ENCODE data around the gene BBS4.

BBS4 gene

GRCh38 chr15:72760590-72761260 is 74.7 kb downstream of the BBS4 start:
- no peak for DNase-seq (ENCODE audit: low read depth in 2 of 2)

GRCh38 chr15:72764656-72765055 is 78.6 kb downstream of the BBS4 start:
- DNase-seq (ENCODE audit: low read depth in 2 of 2) = no peak

- no peak for DNase-seq (ENCODE audit: low read depth in 2 of 2)
Measured at GRCh38 chr15:72766025-72766424, 80.0 kb downstream of the BBS4 start.

- DNase-seq (ENCODE audit: low read depth in 2 of 2) = no peak
Measured at GRCh38 chr15:72766780-72767179, 80.8 kb downstream of the BBS4 start.

- DNase-seq (ENCODE audit: low read depth in 2 of 2) = no peak
Measured at GRCh38 chr15:72770673-72771328, 84.8 kb downstream of the BBS4 start.

- no peak for DNase-seq (ENCODE audit: low read depth in 2 of 2)
Measured at GRCh38 chr15:72771329-72771725, 85.3 kb downstream of the BBS4 start.

- no peak for DNase-seq (ENCODE audit: low read depth in 2 of 2)
Measured at GRCh38 chr15:72774696-72775383, 88.8 kb downstream of the BBS4 start.

GRCh38 chr15:72778796-72779195 is 92.8 kb downstream of the BBS4 start:
- DNase-seq (ENCODE audit: low read depth in 2 of 2) = no peak

GRCh38 chr15:72781631-72782030 is 95.6 kb downstream of the BBS4 start:
- no peak for DNase-seq (ENCODE audit: low read depth in 2 of 2)

GRCh38 chr15:72782274-72783003 is 96.4 kb downstream of the BBS4 start:
- DNase-seq (ENCODE audit: low read depth in 2 of 2) = no peak

- peak in 1 of 2 donors; percentile 17 for DNase-seq (ENCODE audit: low read depth in 2 of 2)
Measured at GRCh38 chr15:72783004-72783639, 97.1 kb downstream of the BBS4 start.

GRCh38 chr15:72783640-72784455 is 97.8 kb downstream of the BBS4 start, which contains the start of gene ADPGK:
ADPGK (minus strand) TSS chr15:72783758; CDS start chr15:72783691, 67 bp downstream.
- DNase-seq (ENCODE audit: low read depth in 2 of 2) = peak; percentile 90 to 91

- DNase-seq (ENCODE audit: low read depth in 2 of 2) = no peak
Measured at GRCh38 chr15:72784456-72784876, 98.5 kb downstream of the BBS4 start.

- peak in 1 of 2 donors; percentile 21 for DNase-seq (ENCODE audit: low read depth in 2 of 2)
Measured at GRCh38 chr15:72785432-72785831, 99.4 kb downstream of the BBS4 start.

GRCh38 chr15:72785841-72786240 is 99.8 kb downstream of the BBS4 start:
- DNase-seq (ENCODE audit: low read depth in 2 of 2) = no peak

- no peak for DNase-seq (ENCODE audit: low read depth in 2 of 2)
Measured at GRCh38 chr15:72786242-72786641, 100.2 kb downstream of the BBS4 start.

GRCh38 chr15:72786676-72787345 is 100.8 kb downstream of the BBS4 start:
- DNase-seq (ENCODE audit: low read depth in 2 of 2) = no peak

GRCh38 chr15:72787526-72787925 is 101.5 kb downstream of the BBS4 start:
- DNase-seq (ENCODE audit: low read depth in 2 of 2) = no peak
